Measurements from ENCODE around the gene BTNL2.

- TF ChIP-seq, protein P1, sequence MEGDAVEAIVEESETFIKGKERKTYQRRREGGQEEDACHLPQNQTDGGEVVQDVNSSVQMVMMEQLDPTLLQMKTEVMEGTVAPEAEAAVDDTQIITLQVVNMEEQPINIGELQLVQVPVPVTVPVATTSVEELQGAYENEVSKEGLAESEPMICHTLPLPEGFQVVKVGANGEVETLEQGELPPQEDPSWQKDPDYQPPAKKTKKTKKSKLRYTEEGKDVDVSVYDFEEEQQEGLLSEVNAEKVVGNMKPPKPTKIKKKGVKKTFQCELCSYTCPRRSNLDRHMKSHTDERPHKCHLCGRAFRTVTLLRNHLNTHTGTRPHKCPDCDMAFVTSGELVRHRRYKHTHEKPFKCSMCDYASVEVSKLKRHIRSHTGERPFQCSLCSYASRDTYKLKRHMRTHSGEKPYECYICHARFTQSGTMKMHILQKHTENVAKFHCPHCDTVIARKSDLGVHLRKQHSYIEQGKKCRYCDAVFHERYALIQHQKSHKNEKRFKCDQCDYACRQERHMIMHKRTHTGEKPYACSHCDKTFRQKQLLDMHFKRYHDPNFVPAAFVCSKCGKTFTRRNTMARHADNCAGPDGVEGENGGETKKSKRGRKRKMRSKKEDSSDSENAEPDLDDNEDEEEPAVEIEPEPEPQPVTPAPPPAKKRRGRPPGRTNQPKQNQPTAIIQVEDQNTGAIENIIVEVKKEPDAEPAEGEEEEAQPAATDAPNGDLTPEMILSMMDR (conservative IDR thresholded peaks at IDR 0.05; ENCODE audit: low read length) = no peak
- no peak for TF ChIP-seq EZH2phosphoT487 (IDR thresholded peaks at IDR 0.05; ENCODE audit: borderline replicate concordance)
These were observed 19.2 kb downstream of the BTNL2 start for GRCh38 chr6:32387589-32388340.

Data from Loucy (cell line).